HL-60 (cell line): ENCODE measurements around the gene NPM1.
"Not testable (repeated sequence)": the region's sequence is repeated elsewhere in the genome, so short reads cannot be mapped to it uniquely, and the experiment has no call there.

Experiments used
- DNase-seq, 2 experiments: peaks; one replicate each; pipeline ENCODE4 v3.0.0-alpha.2; 2010 to 2020; ENCODE audit warnings: low read depth in 1 of 2, low spot score in 1 of 2
- H3K27ac ChIP-seq: fragments of 250-450 bp; sonication (Bioruptor Pico); replicated peaks from 2 replicates; pipeline ENCODE4 v1.5.1; 2020; ENCODE audit warnings: mild to moderate bottlenecking, moderate library complexity
- H3K27me3 ChIP-seq: fragments of 250-450 bp; sonication (Bioruptor Pico); 2 replicates; pipeline ENCODE4 v1.5.1; 2021; ENCODE audit warnings: mild to moderate bottlenecking, moderate library complexity; ENCODE audit not compliant: insufficient read depth, poor library complexity, severe bottlenecking
- H3K4me3 ChIP-seq: replicated peaks from 2 replicates; pipeline ENCODE4 v1.5.1; 2011; ENCODE audit warnings: mild to moderate bottlenecking, control low read depth, low read length; ENCODE audit not compliant: insufficient read depth
- GABPA ChIP-seq: IDR thresholded peaks from 2 replicates; pipeline ENCODE4 v1.6.1; 2012; ENCODE audit warnings: low read depth
- POLR2AphosphoS5 ChIP-seq: IDR thresholded peaks from 2 replicates; pipeline ENCODE4 v1.6.1; 2012; ENCODE audit warnings: low read depth
- REST ChIP-seq: IDR thresholded peaks from 2 replicates; pipeline ENCODE4 v1.6.1; 2012; ENCODE audit warnings: low read depth; ENCODE audit not compliant: insufficient replicate concordance
- SPI1 ChIP-seq: IDR thresholded peaks from 2 replicates; pipeline ENCODE4 v1.6.1; 2012; ENCODE audit warnings: low read depth, mild to moderate bottlenecking, borderline replicate concordance
- TF ChIP-seq, protein P1 (sequence below): IDR thresholded peaks from one replicate; pipeline ENCODE4 v1.5.1; 2011; ENCODE audit warnings: low read length, control low read depth, inconsistent platforms; ENCODE audit not compliant: insufficient read depth

The NPM1 gene

DNA sequence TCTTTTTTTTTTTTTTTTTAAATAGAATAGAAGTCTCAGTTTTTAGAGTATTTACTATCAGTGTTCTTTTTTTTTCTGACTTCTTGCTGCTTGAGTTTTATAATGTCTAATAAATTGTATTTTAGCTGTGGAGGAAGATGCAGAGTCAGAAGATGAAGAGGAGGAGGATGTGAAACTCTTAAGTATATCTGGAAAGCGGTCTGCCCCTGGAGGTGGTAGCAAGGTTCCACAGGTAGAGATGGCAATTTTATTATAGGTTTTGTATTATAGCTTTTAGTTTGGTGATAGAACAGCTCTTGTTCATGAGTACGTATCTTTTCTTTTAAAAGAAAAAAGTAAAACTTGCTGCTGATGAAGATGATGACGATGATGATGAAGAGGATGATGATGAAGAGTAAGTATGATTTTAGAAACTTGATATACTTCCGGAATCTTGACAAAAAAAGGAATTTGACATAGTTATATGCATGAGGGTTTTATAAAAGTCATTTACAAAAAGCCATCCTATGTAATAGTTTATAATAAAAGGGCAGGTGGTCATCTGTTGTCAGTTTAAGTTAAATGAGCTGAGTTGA, 5.0 kb downstream of the NPM1 start:
- TF ChIP-seq POLR2AphosphoS5 (no peak), SPI1 (no peak), REST (no peak), GABPA (no peak)
- TF ChIP-seq, protein P1, sequence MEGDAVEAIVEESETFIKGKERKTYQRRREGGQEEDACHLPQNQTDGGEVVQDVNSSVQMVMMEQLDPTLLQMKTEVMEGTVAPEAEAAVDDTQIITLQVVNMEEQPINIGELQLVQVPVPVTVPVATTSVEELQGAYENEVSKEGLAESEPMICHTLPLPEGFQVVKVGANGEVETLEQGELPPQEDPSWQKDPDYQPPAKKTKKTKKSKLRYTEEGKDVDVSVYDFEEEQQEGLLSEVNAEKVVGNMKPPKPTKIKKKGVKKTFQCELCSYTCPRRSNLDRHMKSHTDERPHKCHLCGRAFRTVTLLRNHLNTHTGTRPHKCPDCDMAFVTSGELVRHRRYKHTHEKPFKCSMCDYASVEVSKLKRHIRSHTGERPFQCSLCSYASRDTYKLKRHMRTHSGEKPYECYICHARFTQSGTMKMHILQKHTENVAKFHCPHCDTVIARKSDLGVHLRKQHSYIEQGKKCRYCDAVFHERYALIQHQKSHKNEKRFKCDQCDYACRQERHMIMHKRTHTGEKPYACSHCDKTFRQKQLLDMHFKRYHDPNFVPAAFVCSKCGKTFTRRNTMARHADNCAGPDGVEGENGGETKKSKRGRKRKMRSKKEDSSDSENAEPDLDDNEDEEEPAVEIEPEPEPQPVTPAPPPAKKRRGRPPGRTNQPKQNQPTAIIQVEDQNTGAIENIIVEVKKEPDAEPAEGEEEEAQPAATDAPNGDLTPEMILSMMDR, result no peak
- Histone ChIP-seq H3K27me3 (no peaks in the 10 kb centered on the region), H3K4me3 (no peak overlapping the region), H3K27ac (no peak overlapping the region)
- no peak for DNase-seq

GRCh38 chr5:171395042-171395441, 7.4 kb downstream of the NPM1 start:
- DNase-seq, result peak in 1 of 2 experiments; percentile 58
- no peak for TF ChIP-seq SPI1
- no peak for TF ChIP-seq REST
- TF ChIP-seq GABPA, result no peak
- TF ChIP-seq POLR2AphosphoS5, result peak; percentile 5; the same call in 1 of the 2 replicates
- TF ChIP-seq, protein P1, result no peak
- no peaks in the 10 kb centered on the region for H3K27me3 ChIP-seq
- H3K4me3 ChIP-seq, result no peak overlapping the region
- H3K27ac ChIP-seq, result no peak overlapping the region

DNA sequence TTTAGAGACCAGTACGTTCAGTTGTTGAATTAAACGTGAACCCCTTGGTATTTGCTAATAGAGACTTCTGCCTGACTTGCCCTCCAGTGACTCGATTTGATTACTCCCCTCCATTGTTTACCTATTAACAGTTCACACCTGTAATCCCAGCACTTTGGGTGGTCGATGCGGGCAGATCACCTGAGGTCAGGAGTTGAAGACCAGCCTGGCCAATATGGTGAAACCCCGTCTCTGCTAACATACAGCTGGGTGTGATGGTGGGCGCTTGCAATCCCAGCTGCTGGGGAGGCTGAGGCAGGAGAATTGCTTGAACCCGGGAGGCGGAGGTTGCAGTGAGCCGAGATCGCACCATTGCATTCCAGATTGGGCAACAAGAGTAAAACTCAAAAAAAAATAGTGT, 8.9 kb downstream of the NPM1 start:
- H3K27ac ChIP-seq, H3K4me3 ChIP-seq, H3K27me3 ChIP-seq: not testable (repeated sequence)
- peak in 1 of 2 experiments; percentile 48 for DNase-seq

DNA sequence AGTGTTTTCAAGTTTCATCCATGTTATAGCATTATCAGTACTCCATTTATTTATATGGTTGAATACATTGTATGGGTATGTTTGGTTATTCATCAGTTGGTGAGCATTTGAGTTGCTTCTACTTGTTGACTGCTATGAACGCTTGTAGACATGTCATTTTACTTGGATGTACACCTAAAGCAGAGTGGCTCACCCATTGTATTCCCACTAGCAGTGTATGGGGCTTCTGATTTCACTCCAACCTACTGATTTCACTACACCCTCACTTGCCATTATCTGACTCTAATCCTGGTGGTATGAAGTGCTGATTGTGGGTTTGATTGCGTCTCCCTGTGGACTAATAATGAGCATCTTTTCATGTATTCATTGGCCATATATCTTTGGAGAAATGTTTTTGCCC, 9.5 kb downstream of the NPM1 start:
- no peak for TF ChIP-seq POLR2AphosphoS5
- no peak for TF ChIP-seq GABPA
- no peak for TF ChIP-seq REST
- no peak for TF ChIP-seq SPI1
- TF ChIP-seq, protein P1, result no peak
- no peak overlapping the region for H3K4me3 ChIP-seq
- DNase-seq, result no peak
- no peaks in the 10 kb centered on the region for H3K27me3 ChIP-seq
- H3K27ac ChIP-seq, result no peak overlapping the region
